ENCODE data around the gene SIPA1L3.
A peak's percentile ranks its signal among the peaks of the same experiment; 100 is the strongest.

SIPA1L3 gene

GRCh38 chr19:37997911-37998344, 90.9 kb downstream of the SIPA1L3 start:
- no peak for DNase-seq (ENCODE audit: low spot score)

- no peak for DNase-seq (ENCODE audit: low spot score)
Observed at GRCh38 chr19:37998801-37999308, 91.8 kb downstream of the SIPA1L3 start.

GRCh38 chr19:37999309-38000213, 92.6 kb downstream of the SIPA1L3 start:
- no peak for DNase-seq (ENCODE audit: low spot score)

GRCh38 chr19:38001158-38001781, 94.3 kb downstream of the SIPA1L3 start:
- DNase-seq (ENCODE audit: low spot score), result no peak

DNA sequence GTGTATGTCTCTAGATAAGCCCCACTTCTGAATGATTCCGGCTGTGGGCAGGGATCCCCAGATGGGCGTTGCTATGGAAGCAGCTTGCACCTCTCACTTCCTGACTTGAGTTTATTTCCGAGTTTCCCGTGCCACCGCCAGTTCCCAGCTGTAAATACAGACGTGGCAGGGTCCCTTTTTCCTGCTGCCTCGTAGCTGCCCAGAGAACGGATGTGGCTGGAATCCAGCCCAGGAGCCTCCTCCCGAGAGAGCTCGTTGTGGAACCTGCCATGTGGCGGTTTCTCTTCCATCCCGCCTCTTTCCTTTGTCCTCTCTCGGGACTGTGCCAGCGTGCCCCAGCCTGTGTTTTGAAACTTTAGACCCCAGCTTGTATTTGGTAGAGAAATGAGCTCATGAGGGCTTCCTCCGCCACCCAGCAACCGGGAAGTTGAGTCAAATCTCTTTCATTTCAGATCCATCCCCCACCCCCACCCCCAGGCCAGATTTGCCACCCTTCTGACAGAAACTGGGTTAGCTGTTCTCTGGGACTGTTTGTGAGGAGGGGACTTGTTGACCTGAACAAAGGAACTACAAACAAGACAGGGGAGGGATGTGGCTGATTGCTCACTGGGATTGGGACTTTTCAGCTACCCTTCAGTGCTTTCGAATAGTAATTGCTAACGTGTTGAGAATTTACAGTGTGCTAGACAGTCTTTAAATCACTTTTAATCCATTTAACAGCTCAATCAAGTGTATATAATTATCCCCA, 96.6 kb downstream of the SIPA1L3 start:
- DNase-seq (ENCODE audit: low spot score), result peak; percentile 7

- no peak for DNase-seq (ENCODE audit: low spot score)
Observed at GRCh38 chr19:38004186-38004520, 97.1 kb downstream of the SIPA1L3 start.

GRCh38 chr19:38004521-38005223, 97.7 kb downstream of the SIPA1L3 start:
- peak; percentile 89 for DNase-seq (ENCODE audit: low spot score)

DNA sequence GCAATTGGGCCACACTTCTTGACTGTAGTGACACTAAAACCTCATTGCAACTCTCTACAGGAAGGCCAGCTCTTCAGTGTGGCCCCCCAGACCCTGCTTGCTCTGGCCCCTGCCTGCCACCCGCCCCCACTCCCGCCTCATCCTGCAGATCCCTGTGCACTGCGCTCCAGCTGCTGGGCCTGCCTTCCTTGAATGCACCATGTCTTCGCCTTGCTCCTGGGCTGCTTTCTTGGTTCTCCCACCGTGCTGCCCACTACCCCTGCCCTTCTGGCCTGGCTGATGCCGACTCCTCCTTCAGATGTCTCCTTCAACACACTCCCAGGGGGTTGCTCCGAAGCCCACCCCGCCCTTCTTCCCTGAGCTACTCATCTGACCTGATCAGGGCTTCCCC, 98.2 kb downstream of the SIPA1L3 start:
- DNase-seq (ENCODE audit: low spot score), result no peak

DNA sequence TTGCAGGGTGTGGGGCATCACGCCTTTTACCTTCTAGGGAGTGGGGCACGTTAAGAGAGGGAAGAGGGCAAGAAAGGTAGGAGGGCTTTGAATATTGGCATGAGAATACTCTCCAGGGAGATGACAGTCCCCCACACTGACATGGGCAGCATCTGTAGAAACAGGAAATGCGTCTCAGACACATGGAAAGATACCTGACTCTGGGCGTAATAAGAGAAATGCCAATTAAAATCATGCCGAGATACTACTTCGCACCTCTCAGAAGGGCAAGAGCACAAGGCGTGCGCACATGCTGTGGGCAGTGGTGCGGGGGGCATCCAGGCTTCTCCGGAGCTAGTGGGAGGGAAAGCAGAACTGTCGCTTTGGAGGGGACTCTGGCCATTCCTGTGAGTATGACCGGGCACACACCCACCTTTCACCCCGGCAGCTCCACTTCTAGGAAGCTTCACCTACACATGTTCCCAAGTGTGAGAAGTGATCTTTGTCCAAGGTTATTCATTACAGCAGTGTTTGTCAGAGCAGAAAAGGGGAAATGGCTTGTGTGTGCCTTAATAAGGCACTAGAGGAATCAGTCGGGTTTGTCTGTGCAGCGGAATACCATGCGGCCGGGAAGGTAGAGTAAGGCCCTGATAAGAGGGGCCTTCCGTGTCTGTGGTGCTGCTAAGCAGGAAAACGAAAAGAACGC, 99.5 kb downstream of the SIPA1L3 start:
- peak; percentile 38 for DNase-seq (ENCODE audit: low spot score)

DNA sequence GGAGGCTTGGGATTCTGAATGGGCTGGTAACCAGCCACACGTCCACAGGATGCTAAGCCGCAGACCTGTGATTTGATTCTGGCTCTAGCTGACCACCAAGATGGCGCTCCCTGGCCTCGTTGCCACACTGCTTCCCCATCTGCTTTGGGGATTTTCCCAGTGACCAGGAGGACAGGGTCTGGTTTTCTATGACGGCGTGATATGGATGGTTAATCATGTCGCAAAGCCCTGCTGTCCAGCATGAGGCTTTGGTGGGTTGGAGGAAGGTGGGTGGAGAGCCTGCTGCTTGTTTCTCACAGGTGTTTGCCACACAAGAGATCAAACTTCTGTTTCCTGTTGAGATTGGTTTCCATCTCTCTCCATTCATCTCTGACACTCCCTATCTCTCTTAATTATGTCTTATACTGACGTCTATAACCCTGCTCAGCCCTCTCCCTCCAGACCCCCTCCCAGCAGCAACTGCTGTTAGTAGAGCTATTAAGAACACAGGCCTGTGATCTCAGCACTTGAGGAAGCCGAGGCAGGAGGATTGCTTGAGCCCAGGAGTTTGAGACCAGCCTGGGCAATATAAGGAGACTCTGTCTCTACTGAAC, 102.7 kb downstream of the SIPA1L3 start:
- peak; percentile 18 for DNase-seq (ENCODE audit: low spot score)

GRCh38 chr19:38011426-38011825, 104.4 kb downstream of the SIPA1L3 start:
- DNase-seq (ENCODE audit: low spot score), result no peak

DNA sequence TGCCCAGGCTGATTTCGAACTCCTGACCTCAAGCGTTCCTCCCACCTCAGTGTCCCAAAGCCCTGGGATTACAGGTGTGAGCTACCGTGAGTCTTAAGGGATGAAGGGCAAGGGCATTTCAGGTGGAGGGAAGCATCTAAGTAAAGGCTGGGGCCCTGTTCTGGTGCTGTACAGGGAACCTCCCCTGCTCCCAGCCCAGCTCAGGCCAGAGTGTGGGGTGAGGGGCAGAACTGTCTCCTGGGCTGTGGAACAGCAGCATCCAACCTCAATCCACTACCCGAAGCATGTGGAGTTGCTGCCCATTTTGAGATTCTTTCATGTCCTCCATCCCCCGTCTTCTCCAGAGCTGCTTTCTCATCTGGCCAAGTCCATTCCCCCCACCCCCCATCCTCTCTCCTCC, 105.3 kb downstream of the SIPA1L3 start:
- DNase-seq (ENCODE audit: low spot score), result no peak

DNA sequence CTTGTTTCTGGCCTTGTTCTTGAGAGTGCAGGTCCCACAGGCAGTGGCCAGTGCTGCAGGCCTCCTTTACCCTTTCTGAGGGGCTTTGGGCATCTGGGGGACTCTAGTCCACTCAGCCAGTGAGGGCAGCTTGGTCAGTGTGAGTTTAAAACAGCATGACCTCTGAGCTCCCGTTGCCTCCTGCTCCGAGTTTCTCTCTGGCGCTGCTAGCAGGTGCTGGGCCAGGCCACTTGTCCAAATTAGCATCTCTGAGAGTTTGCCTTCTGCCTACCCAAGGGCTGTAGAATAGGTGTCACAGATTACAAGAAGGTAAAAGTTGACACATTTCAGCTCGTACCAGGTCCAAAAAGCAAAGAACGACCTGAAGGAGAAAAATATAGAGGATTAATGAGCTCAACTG, 105.9 kb downstream of the SIPA1L3 start:
- DNase-seq (ENCODE audit: low spot score), result no peak

GRCh38 chr19:38013913-38014580, 107.0 kb downstream of the SIPA1L3 start:
- no peak for DNase-seq (ENCODE audit: low spot score)

GRCh38 chr19:38015216-38015615, 108.2 kb downstream of the SIPA1L3 start:
- no peak for DNase-seq (ENCODE audit: low spot score)

GRCh38 chr19:38015761-38016160, 108.8 kb downstream of the SIPA1L3 start:
- DNase-seq (ENCODE audit: low spot score), result no peak

DNA sequence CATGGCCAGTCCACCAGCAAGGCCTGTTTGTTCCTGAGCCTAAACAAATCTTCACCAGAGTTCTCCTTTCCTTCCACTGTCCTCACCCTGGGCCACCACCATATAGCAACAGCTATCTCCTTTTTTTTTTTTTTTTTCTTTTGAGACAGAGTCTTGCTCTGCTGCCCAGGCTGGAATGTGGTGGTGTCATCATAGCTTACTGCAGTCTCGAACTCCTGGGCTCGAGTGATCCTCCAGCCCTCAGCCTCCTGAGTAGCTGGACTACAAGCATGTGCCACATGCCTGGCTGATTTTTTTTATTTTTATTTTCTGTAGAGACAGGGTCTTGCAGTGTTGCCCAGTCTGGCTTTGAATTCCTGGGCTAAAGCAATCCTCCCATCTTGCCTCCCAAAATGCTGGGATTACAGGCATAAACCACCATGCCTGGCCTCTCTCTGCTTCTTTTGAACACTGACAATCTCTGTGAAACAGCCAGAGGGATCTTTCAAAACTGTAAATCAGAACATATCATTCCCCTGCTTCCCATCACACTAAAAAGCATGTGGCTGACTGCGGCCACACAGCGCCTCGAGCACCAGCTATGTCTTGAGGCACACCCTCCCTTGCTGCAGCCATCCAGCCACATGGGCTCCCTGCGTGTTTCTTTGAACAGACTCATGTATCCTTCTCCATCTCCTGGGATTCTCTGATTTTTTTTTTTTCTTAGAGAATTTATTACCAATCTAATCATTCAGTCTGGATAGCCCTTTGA, 110.6 kb downstream of the SIPA1L3 start:
- DNase-seq (ENCODE audit: low spot score), result no peak

DNA sequence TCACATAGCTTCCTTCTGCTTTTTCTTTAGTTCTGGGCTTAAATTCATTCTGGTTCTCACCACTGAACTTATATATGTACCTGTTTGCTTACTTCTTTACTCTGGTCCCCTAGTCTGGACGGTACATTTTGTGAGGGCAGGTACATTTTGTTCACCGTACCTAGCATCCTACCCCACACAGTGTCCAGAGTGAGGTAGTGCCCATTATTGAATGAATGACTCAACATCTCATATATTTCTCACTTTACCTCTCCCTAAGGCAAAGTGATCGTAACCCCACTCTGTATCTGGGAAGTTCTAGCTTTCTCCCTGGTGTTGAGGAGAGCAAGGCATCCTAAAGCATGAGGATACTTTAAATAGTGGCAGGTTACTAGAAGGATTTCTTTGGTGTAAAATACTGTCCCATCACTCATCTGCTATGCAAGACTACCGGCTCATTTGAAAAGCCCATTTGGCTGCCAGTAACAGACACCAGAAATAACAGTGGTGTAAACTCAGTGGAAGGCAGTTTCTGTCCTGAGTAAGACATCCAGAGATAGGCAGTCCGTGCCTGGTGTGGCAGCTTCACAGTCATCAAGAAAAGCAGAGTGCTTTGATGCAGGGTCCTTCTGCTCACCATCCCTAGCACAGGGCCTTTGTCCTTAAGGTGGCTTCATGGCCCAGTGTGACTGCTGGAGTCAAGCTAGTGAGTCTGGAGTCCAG, 111.8 kb downstream of the SIPA1L3 start:
- no peak for DNase-seq (ENCODE audit: low spot score)

GRCh38 chr19:38019396-38019724, 112.4 kb downstream of the SIPA1L3 start:
- no peak for DNase-seq (ENCODE audit: low spot score)

Data from germinal center (tissue), 1 donor.